HG03342 (cell line): Measurements from ENCODE around the gene IL17REL.
"Not testable (repeated sequence)": the region's sequence is repeated elsewhere in the genome, so short reads cannot be mapped to it uniquely, and the experiment has no call there.

Experiments
- ATAC-seq: cut with Tn5 transposase; IDR thresholded peaks from one replicate; pipeline ENCODE4 v1.9.1; 2021; ENCODE audit warnings: mild to moderate bottlenecking, moderate library complexity; ENCODE audit not compliant: unreplicated experiment

Gene IL17REL

GRCh38 chr22:49992921-49993648 is 19.5 kb downstream of the IL17REL start:
- no peak for ATAC-seq

- no peak for ATAC-seq
Observed at GRCh38 chr22:49991907-49992533, 20.5 kb downstream of the IL17REL start.

DNA sequence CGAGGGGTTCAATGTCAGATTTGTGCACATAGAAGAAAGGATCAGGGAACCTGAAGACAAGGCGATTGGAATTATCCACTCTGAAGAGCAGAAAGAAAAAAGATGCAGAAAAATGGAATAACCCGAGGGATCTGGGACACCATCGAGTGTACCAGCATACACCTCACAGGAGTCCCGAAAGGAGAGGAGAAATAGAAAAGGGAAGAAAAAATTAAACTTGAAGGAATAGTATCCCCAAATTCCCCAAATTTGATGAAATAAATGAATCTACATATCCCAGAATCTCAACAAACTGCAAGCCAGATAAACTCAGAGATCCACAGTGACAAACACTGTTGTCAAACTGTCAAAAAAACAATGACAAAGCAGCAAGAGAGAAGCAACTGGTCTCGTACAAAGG is 21.4 kb downstream of the IL17REL start:
- ATAC-seq = no peak

DNA sequence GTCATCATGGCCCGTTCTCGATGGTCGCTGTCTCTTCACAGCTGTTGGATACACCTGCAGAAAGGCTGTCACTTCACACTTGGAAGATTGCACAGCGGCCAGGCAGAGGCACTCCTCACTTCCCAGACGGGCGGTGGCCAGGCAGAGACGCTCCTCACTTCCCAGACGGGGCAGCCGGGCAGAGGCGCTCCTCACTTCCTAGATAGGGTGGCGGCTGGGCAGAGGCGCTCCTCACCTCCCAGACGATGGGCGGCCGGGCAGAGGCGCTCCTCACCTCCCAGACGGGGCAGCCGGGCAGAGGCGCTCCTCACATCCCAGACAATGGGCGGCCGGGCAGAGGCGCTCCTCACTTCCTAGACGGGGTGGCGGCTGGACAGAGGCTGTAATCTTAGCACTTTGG is 22.7 kb downstream of the IL17REL start:
- ATAC-seq = not testable (repeated sequence)

DNA sequence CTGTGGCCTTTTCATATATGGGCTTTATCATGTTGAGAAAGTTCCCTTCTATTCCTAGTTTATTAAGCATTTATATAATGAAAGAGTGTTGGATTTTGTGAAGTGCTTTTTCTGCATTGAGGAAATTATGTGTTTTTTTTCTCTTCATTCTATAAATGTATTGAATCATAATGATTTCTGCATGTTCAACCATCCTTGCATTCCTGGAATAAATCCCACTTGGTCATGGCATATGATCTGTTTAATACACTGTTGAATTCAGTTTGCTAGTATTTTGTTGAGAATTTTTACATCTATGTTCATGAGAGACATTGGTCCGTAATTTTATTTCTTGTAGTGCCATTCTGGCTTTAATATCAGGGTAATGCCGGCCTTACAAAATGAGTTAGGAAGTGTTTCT is 26.2 kb downstream of the IL17REL start:
- ATAC-seq = no peak

- ATAC-seq = no peak
Observed at GRCh38 chr22:49983148-49984042, 29.2 kb downstream of the IL17REL start.

DNA sequence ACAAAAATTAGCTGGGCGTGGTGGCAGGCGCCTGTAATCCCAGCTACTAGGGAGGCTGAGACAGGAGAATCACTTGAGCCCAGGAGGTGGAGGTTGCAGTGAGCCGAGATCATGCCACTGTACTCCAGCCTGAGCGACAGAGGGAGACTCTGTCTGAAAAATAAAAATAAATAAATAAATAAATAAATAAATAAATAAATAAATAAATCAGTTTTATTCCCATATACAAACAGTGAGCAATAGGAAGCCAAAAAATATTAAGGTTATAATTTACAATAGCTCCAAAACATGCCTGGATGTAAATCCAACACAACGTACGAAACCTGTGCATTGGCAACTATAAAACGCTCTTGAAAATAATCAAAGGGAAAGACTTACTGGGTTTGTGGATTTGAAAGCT is 30.8 kb downstream of the IL17REL start:
- not testable (repeated sequence) for ATAC-seq

- no peak for ATAC-seq
Observed at GRCh38 chr22:49979587-49980264, 32.8 kb downstream of the IL17REL start.

DNA sequence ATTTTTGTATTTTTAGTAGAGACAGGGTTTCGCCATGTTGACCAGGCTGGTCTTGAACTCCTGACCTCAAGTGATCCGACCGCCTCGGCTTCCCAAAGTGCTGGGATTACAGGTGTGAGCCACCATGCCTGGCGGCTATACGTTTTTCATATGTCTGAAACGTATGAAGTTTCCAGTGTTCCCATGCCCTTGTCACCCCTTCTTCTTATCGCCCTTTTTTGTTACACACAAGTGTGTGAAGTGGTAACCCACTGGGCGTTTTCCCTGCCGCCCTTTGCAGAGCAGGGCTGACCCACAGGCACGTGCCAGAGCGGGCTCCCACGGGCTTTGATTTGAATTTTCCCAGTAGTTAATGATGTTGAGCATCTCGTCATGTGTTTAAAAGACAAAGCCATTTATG is 35.0 kb downstream of the IL17REL start:
- no peak for ATAC-seq

- ATAC-seq = no peak
Observed at GRCh38 chr22:49976439-49977175, 36.0 kb downstream of the IL17REL start.

DNA sequence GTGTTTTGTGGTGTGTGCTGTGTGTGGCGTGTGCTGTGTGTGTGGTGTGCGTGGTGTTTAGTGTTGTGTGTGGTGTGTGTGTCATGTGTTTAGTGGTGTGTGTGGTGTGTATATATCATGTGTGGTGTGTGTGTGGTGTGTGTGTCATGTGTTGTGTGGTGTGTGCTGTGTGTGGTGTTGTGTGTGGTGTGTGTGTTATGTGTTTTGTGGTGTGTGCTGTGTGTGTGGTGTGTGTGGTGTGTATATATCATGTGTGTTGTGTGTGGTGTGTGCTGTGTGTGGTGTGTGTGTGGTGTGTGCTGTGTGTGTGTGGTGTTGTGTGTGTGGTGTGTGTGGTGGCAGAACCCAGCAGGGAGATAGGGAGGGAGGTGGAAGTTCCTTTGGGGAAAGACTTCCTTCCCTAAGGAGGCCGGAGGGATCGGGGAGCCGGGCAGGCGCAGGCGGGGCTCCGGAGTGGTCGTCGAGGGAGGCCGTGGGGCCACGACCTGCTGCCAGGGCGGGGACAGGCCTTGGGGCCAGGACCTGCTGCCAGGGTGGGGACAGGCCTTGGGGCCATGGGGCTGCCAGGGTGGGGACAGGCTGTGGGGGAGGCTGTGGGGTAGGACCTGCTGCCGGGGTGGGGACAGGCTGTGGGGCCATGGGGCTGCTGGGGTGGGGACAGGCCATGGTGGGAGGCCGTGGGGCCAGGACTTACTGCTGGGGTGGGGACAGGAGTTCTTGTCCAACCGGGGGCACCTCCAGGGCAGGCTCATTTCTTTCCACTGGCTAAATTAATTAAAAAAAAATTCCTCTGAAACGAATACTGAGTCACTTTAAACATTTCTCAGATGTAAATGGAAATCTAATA is 36.8 kb downstream of the IL17REL start:
- no peak for ATAC-seq

DNA sequence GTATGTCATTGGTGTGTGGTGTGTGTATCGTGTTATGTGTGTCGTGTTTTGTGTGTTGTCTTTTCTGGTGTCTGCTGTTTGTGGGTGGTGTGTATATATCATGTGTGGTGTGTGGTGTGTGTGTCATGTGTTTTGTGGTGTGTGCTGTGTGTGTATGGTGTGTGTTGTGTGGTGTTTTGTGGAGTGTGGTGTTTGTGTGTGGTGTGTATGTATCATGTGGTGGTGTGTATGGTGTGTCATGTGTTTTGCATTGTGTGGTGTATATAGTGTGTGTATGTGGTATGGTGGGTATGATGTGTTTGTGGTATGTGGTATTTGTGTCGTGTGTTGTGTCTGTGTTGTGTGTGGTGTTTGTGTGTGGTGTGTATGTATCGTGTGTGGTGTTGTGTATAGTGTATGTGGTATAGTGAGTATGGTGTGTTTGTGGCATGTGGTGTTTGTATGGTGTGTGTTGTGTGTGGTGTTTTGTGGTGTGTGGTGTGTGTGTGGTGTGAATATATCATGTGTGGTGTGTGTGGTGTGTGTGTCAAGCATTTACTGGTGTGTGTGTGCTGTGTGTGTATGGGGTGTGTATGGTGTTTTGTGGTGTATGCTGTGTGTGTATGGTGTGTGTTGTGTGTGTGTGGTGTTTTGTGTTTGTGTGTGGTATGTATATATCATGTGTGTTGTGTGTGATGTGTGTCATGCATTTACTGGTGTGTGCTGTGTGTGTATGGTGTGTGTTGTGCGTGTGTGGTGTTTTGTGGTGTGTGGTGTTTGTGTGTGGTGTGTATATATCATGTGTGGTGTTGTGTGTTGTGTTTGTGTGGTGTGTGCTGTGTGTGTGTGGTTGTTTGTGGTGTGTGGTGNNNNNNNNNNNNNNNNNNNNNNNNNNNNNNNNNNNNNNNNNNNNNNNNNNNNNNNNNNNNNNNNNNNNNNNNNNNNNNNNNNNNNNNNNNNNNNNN is 39.3 kb downstream of the IL17REL start:
- no peak for ATAC-seq

GRCh38 chr22:49972163-49973017 is 40.2 kb downstream of the IL17REL start:
- no peak for ATAC-seq

DNA sequence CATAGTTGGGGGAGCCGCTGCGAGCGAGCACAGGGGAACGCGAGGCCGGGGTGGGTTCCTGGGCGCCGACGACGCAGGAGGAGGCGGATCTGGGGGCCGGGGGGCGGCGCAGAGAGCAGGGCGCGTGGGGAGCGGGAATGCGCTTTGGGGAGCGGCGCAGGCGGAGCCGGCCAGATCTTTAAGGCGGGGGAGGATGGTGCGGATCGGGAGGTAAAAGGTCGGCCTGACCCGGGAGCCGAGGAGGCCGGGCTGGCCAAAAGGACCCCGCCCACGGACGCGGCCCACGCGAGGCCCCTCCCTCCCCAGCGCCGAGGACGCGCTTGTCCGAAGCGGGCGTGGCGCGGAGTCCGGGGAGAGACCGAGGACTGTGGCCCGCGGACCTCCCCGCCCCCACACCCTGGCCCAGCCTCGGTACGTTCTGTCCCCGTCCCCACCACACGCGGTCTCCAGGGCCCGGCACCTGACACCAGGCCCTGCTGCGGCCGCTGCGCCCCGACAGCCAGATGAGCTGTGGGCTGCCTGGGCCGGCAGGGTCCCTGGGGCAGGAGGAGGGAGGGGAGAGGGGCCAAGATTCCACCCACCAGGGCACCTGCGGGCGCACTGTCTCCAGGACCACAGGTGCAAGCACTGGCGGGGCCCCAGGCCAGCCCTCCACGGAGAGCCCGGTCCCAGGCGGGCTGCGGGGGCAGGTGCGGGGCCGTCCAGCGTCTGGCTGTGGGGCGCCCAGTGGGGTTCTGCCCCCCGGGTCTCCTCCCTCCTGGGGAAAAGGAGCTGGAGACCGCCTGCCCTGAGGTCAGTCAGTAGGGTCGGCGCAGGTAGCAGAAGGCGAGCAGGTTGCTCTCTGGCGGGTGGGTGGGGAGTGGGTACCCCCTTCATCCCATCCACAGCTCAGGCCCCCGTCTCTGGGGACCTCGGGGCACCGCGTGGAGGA is 41.1 kb downstream of the IL17REL start:
- ATAC-seq = peak; percentile 22

- ATAC-seq = peak; percentile 62
Observed at GRCh38 chr22:49970528-49971231, 41.9 kb downstream of the IL17REL start.
